Measurements from ENCODE around the gene A2ML1. TPM values are rescaled to one million over a fixed set of nuclear protein-coding genes. Genes with fewer than 3 reads are reported as not detected.

A2ML1 gene
- total and polyA plus RNA-seq, 3 experiments from 2014 or later: not detected

DNA sequence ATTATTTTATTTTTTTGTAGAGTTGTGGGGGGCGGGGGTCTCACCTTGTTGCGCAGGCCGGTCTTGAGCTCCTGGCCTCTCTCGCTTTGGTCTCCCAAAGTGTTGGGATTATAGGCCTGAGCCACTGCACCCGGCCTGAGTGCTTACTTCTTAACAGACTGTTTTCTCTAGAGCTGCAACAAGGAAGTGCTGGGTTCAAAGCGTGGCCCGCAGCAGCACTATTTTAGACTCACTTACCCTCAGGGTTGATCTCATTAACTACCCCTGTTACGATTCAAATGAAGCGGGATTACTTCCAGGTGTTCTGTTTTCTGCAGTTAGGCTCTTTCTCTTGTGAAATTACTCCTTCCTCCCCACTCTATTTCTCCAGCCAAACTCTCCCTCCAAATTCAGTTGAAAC lies 8.7 kb downstream of the A2ML1 start:
- Mint-ChIP-seq H3K27me3 (peaks cover 19 to 34% of the 10 kb centered on the region in 2 donors), H3K27ac (no peak overlapping the region), H3K9me3 (peaks cover 0 to 8% (median 0%) of the 10 kb centered on the region in 5 donors), H3K36me3 (peaks cover 0 to 15% (median 0%) of the 10 kb centered on the region in 3 donors), H3K4me1 (no peaks in the 10 kb centered on the region), H3K4me3 (no peak overlapping the region)
- CTCF ChIA-PET: no interaction called here
- POLR2A ChIA-PET: no interaction called here
- Histone ChIP-seq H3K4me3 (ENCODE audit: low read length) (no peak overlapping the region), H3K36me3 (ENCODE audit: insufficient read depth, low read length) (no peaks in the 10 kb centered on the region), H3K9me3 (ENCODE audit: low read length) (no peaks in the 10 kb centered on the region), H3K27me3 (ENCODE audit: insufficient read depth, low read length, poor library complexity, severe bottlenecking) (no peaks in the 10 kb centered on the region), H3K4me1 (ENCODE audit: insufficient read depth, low read length) (no peaks in the 10 kb centered on the region), H3K27ac (ENCODE audit: low read depth, low read length) (no peak overlapping the region)
- DNase-seq: no peak

DNA sequence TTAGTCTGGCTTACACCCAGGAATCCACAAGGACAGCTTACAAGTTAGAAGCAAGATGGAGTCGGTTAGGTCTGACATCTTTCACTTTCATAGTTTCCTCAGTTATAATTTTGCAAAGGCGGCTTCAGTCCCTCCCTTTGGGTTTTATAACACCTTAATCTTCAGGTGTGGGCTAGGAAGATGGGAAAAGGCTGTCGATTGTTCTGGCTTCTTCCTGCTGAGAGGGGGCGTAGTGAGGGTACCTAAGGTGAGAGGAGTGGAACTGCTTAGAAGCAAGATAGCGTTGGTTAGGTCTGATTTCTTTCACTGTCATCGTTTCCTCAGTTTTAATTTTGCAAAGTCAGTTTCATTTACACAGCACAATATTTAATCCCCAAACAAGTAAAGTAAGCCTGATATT lies 10.1 kb downstream of the A2ML1 start:
- H3K9me3 Mint-ChIP-seq: peaks cover 0 to 2% (median 0%) of the 10 kb centered on the region in 5 donors
- no peak overlapping the region for H3K4me3 ChIP-seq (ENCODE audit: low read length)
- H3K36me3 Mint-ChIP-seq: peaks cover 0 to 6% (median 0%) of the 10 kb centered on the region in 3 donors
- DNase-seq: no peak
- H3K4me1 Mint-ChIP-seq: no peaks in the 10 kb centered on the region
- no peaks in the 10 kb centered on the region for H3K27me3 ChIP-seq (ENCODE audit: insufficient read depth, low read length, poor library complexity, severe bottlenecking)
- ChIA-PET POLR2A (no interaction called here), CTCF (no interaction called here)
- H3K27me3 Mint-ChIP-seq: peaks cover 18 to 37% of the 10 kb centered on the region in 2 donors
- H3K9me3 ChIP-seq (ENCODE audit: low read length): no peaks in the 10 kb centered on the region
- H3K27ac ChIP-seq (ENCODE audit: low read depth, low read length): no peak overlapping the region
- H3K4me3 Mint-ChIP-seq: no peak overlapping the region
- no peaks in the 10 kb centered on the region for H3K36me3 ChIP-seq (ENCODE audit: insufficient read depth, low read length)
- H3K4me1 ChIP-seq (ENCODE audit: insufficient read depth, low read length): no peaks in the 10 kb centered on the region
- no peak overlapping the region for H3K27ac Mint-ChIP-seq

- Mint-ChIP-seq H3K36me3 (no peaks in the 10 kb centered on the region), H3K9me3 (no peaks in the 10 kb centered on the region)
- no peak for DNase-seq
Observed at GRCh38 chr12:8834230-8834629, 11.8 kb downstream of the A2ML1 start.

GRCh38 chr12:8837291-8837690 lies 14.9 kb downstream of the A2ML1 start:
- DNase-seq: no peak
- no peak overlapping the region for H3K27ac Mint-ChIP-seq
- Histone ChIP-seq H3K36me3 (ENCODE audit: insufficient read depth, low read length) (no peaks in the 10 kb centered on the region), H3K27me3 (ENCODE audit: insufficient read depth, low read length, poor library complexity, severe bottlenecking) (no peaks in the 10 kb centered on the region), H3K27ac (ENCODE audit: low read depth, low read length) (no peak overlapping the region), H3K4me1 (ENCODE audit: insufficient read depth, low read length) (no peaks in the 10 kb centered on the region), H3K4me3 (ENCODE audit: low read length) (no peak overlapping the region), H3K9me3 (ENCODE audit: low read length) (no peaks in the 10 kb centered on the region)
- no peaks in the 10 kb centered on the region for H3K9me3 Mint-ChIP-seq
- ChIA-PET POLR2A (no interaction called here), CTCF (interaction anchor here (0.8 kb wide), 1 partner anchor 20 kb away, joined by 3 read pairs; no protein-coding TSS in a partner anchor)
- H3K27me3 Mint-ChIP-seq: peaks cover 10 to 35% of the 10 kb centered on the region in 2 donors
- H3K4me3 Mint-ChIP-seq: no peak overlapping the region
- no peaks in the 10 kb centered on the region for H3K36me3 Mint-ChIP-seq
- H3K4me1 Mint-ChIP-seq: no peaks in the 10 kb centered on the region

More at GRCh38 chr12:8834230-8834629, 11.8 kb downstream of the A2ML1 start:
- Histone ChIP-seq H3K9me3 (ENCODE audit: low read length) (no peaks in the 10 kb centered on the region), H3K27ac (ENCODE audit: low read depth, low read length) (no peak overlapping the region), H3K27me3 (ENCODE audit: insufficient read depth, low read length, poor library complexity, severe bottlenecking) (no peaks in the 10 kb centered on the region), H3K4me1 (ENCODE audit: insufficient read depth, low read length) (no peaks in the 10 kb centered on the region), H3K4me3 (ENCODE audit: low read length) (no peak overlapping the region), H3K36me3 (ENCODE audit: insufficient read depth, low read length) (no peaks in the 10 kb centered on the region)
- CTCF ChIA-PET: no interaction called here
- H3K4me1 Mint-ChIP-seq: no peaks in the 10 kb centered on the region
- POLR2A ChIA-PET: no interaction called here
- H3K27ac Mint-ChIP-seq: no peak overlapping the region
- H3K27me3 Mint-ChIP-seq: peaks cover 13 to 38% of the 10 kb centered on the region in 2 donors
- H3K4me3 Mint-ChIP-seq: no peak overlapping the region

- peaks cover 12 to 40% of the 10 kb centered on the region in 2 donors for H3K27me3 Mint-ChIP-seq
- no peak overlapping the region for H3K27ac Mint-ChIP-seq
- no peaks in the 10 kb centered on the region for H3K4me1 Mint-ChIP-seq
- DNase-seq: no peak
- ChIA-PET CTCF (no interaction called here), POLR2A (no interaction called here)
- Histone ChIP-seq H3K27me3 (ENCODE audit: insufficient read depth, low read length, poor library complexity, severe bottlenecking) (no peaks in the 10 kb centered on the region), H3K27ac (ENCODE audit: low read depth, low read length) (no peak overlapping the region), H3K4me3 (ENCODE audit: low read length) (no peak overlapping the region), H3K36me3 (ENCODE audit: insufficient read depth, low read length) (no peaks in the 10 kb centered on the region), H3K9me3 (ENCODE audit: low read length) (no peaks in the 10 kb centered on the region), H3K4me1 (ENCODE audit: insufficient read depth, low read length) (no peaks in the 10 kb centered on the region)
- H3K4me3 Mint-ChIP-seq: no peak overlapping the region
- H3K36me3 Mint-ChIP-seq: no peaks in the 10 kb centered on the region
- no peaks in the 10 kb centered on the region for H3K9me3 Mint-ChIP-seq
Observed at GRCh38 chr12:8840321-8840720, 17.9 kb downstream of the A2ML1 start.

- H3K4me3 ChIP-seq (ENCODE audit: low read length): no peak overlapping the region
- H3K36me3 Mint-ChIP-seq: peaks cover 0 to 2% (median 0%) of the 10 kb centered on the region in 3 donors
- H3K9me3 Mint-ChIP-seq: no peaks in the 10 kb centered on the region
Observed at GRCh38 chr12:8840938-8841633, 18.7 kb downstream of the A2ML1 start.

GRCh38 chr12:8841778-8842177 lies 19.4 kb downstream of the A2ML1 start:
- Mint-ChIP-seq H3K4me3 (peak overlapping the region in 1 of 7 donors; percentile 0), H3K27ac (no peak overlapping the region), H3K4me1 (no peaks in the 10 kb centered on the region), H3K36me3 (peaks cover 0 to 6% (median 0%) of the 10 kb centered on the region in 3 donors), H3K9me3 (no peaks in the 10 kb centered on the region), H3K27me3 (peaks cover 9 to 35% of the 10 kb centered on the region in 2 donors)
- Histone ChIP-seq H3K27ac (ENCODE audit: low read depth, low read length) (no peak overlapping the region), H3K36me3 (ENCODE audit: insufficient read depth, low read length) (no peaks in the 10 kb centered on the region), H3K9me3 (ENCODE audit: low read length) (no peaks in the 10 kb centered on the region), H3K4me1 (ENCODE audit: insufficient read depth, low read length) (no peaks in the 10 kb centered on the region), H3K27me3 (ENCODE audit: insufficient read depth, low read length, poor library complexity, severe bottlenecking) (no peaks in the 10 kb centered on the region), H3K4me3 (ENCODE audit: low read length) (no peak overlapping the region)
- ChIA-PET CTCF (interaction anchor here (1.2 kb wide), 1 partner anchor 49 kb away, joined by 4 read pairs; no protein-coding TSS in a partner anchor), POLR2A (interaction anchor here (0.6 kb wide), 1 partner anchor 255 kb away, joined by 3 read pairs; no protein-coding TSS in a partner anchor)
- no peak for DNase-seq

More at GRCh38 chr12:8840938-8841633, 18.7 kb downstream of the A2ML1 start:
- Mint-ChIP-seq H3K4me3 (no peak overlapping the region), H3K27ac (no peak overlapping the region), H3K4me1 (no peaks in the 10 kb centered on the region), H3K27me3 (peaks cover 10 to 39% of the 10 kb centered on the region in 2 donors)
- CTCF ChIA-PET: interaction anchor here (1.2 kb wide), 1 partner anchor 50 kb away, joined by 4 read pairs; no protein-coding TSS in a partner anchor
- POLR2A ChIA-PET: no interaction called here
- no peak for DNase-seq
- Histone ChIP-seq H3K36me3 (ENCODE audit: insufficient read depth, low read length) (no peaks in the 10 kb centered on the region), H3K9me3 (ENCODE audit: low read length) (no peaks in the 10 kb centered on the region), H3K27ac (ENCODE audit: low read depth, low read length) (no peak overlapping the region), H3K27me3 (ENCODE audit: insufficient read depth, low read length, poor library complexity, severe bottlenecking) (no peaks in the 10 kb centered on the region), H3K4me1 (ENCODE audit: insufficient read depth, low read length) (no peaks in the 10 kb centered on the region)

DNA sequence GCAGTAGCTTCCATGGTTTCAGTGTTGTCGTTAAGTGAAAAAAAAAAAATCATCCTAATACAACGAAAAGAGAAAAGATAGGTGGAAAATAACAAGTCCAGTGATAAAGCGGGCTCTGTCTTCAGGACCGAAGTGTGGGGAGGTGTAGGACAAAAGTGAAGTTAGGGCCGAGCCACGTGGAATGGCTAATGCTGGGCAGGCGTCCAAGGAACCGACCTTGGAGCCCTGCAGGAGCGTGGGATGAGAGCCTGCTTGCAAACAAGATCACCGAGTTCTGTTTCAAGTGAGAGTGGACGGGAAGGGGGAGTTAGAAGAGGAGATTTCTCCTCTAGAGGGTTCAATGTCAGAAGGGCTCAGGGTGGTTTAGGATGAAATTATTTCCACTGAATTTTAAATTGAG lies 22.2 kb downstream of the A2ML1 start:
- Mint-ChIP-seq H3K4me1 (no peaks in the 10 kb centered on the region), H3K9me3 (peaks cover 0 to 1% (median 0%) of the 10 kb centered on the region in 5 donors), H3K27ac (no peak overlapping the region), H3K27me3 (peaks cover 13 to 27% of the 10 kb centered on the region in 2 donors), H3K36me3 (peaks cover 0 to 6% (median 1%) of the 10 kb centered on the region in 3 donors), H3K4me3 (no peak overlapping the region)
- no peaks in the 10 kb centered on the region for H3K36me3 ChIP-seq (ENCODE audit: insufficient read depth, low read length)
- POLR2A ChIA-PET: no interaction called here
- no peak overlapping the region for H3K27ac ChIP-seq (ENCODE audit: low read depth, low read length)
- no peaks in the 10 kb centered on the region for H3K27me3 ChIP-seq (ENCODE audit: insufficient read depth, low read length, poor library complexity, severe bottlenecking)
- no peak overlapping the region for H3K4me3 ChIP-seq (ENCODE audit: low read length)
- CTCF ChIA-PET: no interaction called here
- no peak for DNase-seq
- H3K4me1 ChIP-seq (ENCODE audit: insufficient read depth, low read length): no peaks in the 10 kb centered on the region
- no peaks in the 10 kb centered on the region for H3K9me3 ChIP-seq (ENCODE audit: low read length)

All from CD8-positive, alpha-beta memory T cell (primary cell).